H1 (cell line): ENCODE measurements around the gene SYTL2. TPM values are rescaled to one million over a fixed set of nuclear protein-coding genes. Genes with fewer than 3 reads are reported as not detected.

Source experiments
- GABPA ChIP-seq: IDR thresholded peaks from 2 replicates; pipeline ENCODE4 v1.6.1; 2011; ENCODE audit warnings: mild to moderate bottlenecking, low read length, moderate library complexity, borderline replicate concordance; ENCODE audit not compliant: insufficient read depth
- KDM4A ChIP-seq: IDR thresholded peaks from one replicate; pipeline ENCODE4 v1.7.1; 2012; ENCODE audit warnings: low read depth, mild to moderate bottlenecking, moderate library complexity, low read length, inconsistent platforms; ENCODE audit not compliant: severe bottlenecking
- polyA plus RNA-seq, 7 experiments: library from polyadenylated mRNA; depleted of rRNA in 3 of 7; stranded (reverse) in 5 of 7; unstranded in 2 of 7; fragments of >200 nt in 5 of 7; fragments of 200-250 nt in 2 of 7; gene quantifications; 1 replicate in 5 of 7; 2 replicates in 1 of 7; 4 replicates in 1 of 7; pipeline versions ENCODE4 v1.2.1 to v1.2.3, GENCODE V29; 2011 to 2013; ENCODE audit warnings: missing spikeins in 2 of 7, mixed read lengths in 2 of 7
- total RNA-seq: library from RNA; stranded (reverse); fragmentation: NEBNext Ultra II Directional; extraction: Animal tissue kit (Norgen Biotek cat#: 25700); gene quantifications from 2 replicates; pipeline ENCODE4 v1.2.1, GENCODE V29; 2021

Gene SYTL2
- total and polyA plus RNA-seq, 2 of the 8 experiments (the other 6 are each of a cell fraction or from before 2014, with no cell fraction given) = 1.3 to 9.1 TPM

GRCh38 chr11:85664615-85665481 is 146.1 kb downstream of the SYTL2 start, which contains the start of gene CREBZF (continued):
- TF ChIP-seq KDM4A (no peak), GABPA (no peak; the same call in 1 of the 2 replicates)
- TF ChIP-seq, all 59 proteins: peak for 18
